Ramos (cell line): ENCODE data around the gene UMOD.

Experiments
- in situ Hi-C: fragments of 300-500 bp; cut with MboI; formaldehyde crosslinking; loops from one replicate; pipeline ENCODE4 v1.14.3; 2022; ENCODE audit warnings: low sequenced_read_pairs; ENCODE audit not compliant: unreplicated experiment

Gene UMOD

GRCh38 chr16:20352615-20353014, at the start of gene UMOD:
UMOD (minus strand) TSS chr16:20352715; CDS start chr16:20350737, 1,978 bp downstream.
- in situ Hi-C loops = no loop called here

- in situ Hi-C loops = no loop called here
Observed at GRCh38 chr16:20401475-20402016, 49.0 kb upstream of the UMOD start.

DNA sequence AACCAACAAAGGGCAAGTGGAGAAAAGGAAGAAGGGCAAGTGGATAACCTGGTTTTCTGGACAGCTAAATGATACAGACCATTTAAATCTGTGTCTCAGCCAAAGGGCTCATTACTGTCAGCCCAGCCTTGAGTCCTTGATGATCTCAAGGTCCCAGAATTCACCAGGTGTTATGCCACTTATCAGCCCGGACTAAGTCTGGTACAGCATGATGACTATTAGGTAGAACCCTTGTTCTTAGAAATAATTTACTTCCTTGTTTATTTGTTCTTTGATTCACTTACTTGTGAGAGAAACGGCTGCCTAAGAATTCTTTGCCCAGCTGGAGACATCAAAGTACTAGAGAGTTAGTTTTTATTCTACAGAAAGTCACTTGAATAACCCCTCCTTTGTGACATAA, 48.6 kb upstream of the UMOD start:
- in situ Hi-C loops = no loop called here

- in situ Hi-C loops = loop anchor here (10.0 kb wide), 1 partner anchor 64 kb away; no protein-coding TSS in a partner anchor
Observed at GRCh38 chr16:20399185-20399584, 46.7 kb upstream of the UMOD start.

- in situ Hi-C loops = loop anchor here (10.0 kb wide), 1 partner anchor 64 kb away; no protein-coding TSS in a partner anchor
Observed at GRCh38 chr16:20398603-20399002, 46.1 kb upstream of the UMOD start.

DNA sequence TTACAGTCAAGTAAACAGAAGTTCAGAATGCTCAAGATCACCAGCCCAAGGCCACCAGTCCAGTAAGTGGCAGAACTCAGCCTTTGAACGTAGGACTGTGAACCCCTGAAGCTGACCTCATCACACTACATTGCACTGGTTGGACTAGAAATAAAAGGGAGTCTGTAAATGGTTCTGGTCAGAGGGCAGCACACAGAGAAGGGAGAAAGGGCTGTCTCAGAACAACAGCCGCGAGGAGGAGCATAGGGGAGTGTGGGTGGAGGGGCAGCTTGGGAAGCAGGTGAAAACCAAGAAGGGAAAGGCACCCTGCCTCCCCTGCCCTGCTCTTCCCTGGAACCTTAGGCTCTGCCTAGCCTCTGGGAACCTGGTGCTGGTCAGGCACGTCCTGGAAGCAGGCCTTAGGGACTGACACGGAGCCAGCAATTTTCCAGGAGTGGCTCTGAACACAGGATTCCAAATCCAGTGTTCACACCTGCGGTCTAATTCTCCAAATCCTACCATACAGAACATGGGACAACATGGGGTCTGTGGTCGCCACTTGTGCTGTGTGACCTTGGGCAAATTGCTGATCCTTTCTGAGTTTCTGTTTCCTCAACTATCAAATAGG, 45.1 kb upstream of the UMOD start:
- in situ Hi-C loops = loop anchor here (10.0 kb wide), 1 partner anchor 63 kb away; no protein-coding TSS in a partner anchor

GRCh38 chr16:20396846-20397467, 44.4 kb upstream of the UMOD start:
- in situ Hi-C loops = loop anchor here (10.0 kb wide), 1 partner anchor 62 kb away; no protein-coding TSS in a partner anchor

DNA sequence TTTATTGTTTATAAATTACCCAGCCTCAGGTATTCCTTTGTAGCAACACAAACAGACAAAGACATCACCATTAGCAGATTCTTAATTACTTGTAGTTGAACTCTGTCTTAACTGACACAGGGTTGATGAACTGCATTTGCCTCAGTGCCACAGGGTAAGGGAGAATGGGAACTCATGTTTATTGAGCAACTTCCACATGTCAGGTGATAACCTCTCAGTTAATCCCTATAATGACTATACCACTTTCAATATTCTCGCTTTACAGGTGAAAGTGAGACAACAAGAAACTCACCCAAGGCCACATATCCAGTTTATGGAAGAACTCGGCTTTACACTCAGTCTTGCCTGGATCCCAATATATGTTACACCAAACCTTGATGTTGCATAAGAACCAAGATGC, 43.4 kb upstream of the UMOD start:
- in situ Hi-C loops = loop anchor here (10.0 kb wide), 1 partner anchor 61 kb away; no protein-coding TSS in a partner anchor

DNA sequence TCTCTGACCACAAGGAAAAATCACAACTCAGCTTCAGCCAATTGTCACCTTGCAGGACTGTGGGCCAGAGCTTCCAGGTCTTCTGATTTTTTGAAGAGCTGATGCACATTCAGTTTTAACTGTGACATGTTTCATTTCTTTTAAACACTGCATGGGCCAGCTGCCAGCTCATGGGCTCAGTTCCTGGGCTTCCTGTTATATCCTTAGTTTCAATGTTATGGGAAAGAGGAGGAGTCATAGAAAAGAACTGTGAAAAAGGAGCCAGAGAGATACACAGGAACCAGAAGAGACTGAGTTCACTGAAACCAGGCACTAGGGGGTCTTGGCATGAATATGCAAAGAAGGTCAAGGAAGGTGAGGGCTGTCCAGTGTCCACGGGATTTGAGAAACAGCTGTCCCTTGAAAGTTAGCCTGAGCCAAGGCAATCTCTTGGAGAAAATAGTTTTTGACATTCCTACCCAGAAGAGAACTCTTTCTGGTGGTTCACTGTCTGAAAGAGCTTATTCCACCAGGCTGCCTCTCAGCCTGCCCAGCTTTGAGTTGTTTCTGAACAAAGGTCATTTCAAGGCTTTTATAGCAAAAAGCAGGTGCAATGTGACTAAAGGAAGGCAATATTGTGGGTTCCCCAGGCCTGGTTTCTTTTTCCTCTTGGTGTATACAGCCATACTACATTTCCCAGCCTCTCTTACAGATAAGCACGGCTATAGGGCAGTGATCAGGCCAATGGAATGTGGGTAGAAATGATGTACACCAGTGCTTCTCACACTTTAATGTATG, 41.5 kb upstream of the UMOD start:
- in situ Hi-C loops = loop anchor here (10.0 kb wide), 1 partner anchor 59 kb away; no protein-coding TSS in a partner anchor

- in situ Hi-C loops = loop anchor here (10.0 kb wide), 1 partner anchor 56 kb away; no protein-coding TSS in a partner anchor
Observed at GRCh38 chr16:20391045-20391444, 38.5 kb upstream of the UMOD start.

DNA sequence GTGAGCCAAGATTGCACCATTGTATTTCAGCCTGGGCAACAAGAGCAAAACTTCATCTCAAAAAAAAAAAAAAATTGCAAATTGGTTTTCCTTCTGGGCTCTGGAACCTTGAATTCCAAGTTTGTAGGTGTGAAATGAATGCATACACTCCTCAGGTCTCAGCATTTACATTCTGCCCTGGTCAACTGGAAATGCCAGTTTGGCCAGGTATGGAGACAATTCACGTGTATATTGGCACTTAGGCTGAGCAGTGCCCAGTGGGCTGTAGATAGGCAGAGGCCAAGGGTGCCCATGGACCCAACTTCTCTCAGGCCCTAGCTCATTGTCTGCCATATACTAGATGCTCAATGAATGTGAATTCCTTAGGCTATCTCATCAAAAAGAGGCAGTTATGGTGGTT, 36.3 kb upstream of the UMOD start:
- in situ Hi-C loops = loop anchor here (10.0 kb wide), 1 partner anchor 494 kb away; no protein-coding TSS in a partner anchor

- in situ Hi-C loops = loop anchor here (10.0 kb wide), 1 partner anchor 493 kb away; no protein-coding TSS in a partner anchor
Observed at GRCh38 chr16:20387978-20388377, 35.5 kb upstream of the UMOD start.

DNA sequence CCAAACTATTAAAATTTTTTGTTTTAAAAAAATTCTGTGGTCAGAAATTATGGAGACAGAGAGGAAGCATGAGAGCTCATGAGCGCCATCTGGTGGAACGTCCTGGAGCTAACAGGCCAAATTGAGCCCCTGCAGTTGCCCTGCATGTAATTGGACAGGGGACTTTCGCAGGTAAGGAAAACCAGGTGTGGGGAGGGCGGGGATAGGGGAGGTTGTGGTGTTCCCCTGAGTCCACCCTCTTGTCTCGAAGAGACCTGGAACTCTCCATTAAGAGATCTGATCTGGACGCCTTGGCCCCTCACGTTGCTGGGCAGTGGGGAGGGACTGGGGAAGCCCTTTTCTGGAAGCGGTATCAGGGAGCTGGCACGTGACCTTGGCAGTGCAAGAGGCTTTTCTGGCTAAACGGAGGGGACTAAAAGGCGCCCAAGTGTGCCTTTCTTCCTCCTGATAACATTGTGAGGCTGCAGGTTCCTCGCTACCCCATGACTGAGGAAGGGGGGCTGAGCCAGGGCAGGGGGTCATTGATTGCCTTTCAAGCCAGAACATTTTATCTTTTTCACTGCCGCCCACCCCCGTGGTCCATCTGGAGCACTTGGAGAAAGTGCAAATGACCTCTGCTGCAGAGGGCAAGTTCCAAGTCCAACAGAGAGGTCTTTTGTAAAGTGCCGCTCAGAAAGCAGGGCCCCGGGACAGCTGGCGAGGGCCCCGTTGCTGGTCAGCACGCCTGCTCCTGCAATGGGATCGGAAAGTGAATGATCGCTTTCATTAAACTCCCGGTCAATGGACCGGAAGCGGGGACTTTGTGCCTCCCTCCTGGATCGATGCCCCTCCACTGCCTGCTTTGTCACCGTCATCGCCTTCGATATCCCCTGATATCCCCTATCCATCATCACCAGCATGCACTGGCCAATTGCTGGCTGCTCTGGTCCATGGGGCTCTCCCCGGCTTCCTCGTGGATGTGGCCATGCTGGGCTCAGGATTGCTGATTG, 33.6 kb upstream of the UMOD start:
- in situ Hi-C loops = loop anchor here (10.0 kb wide), 1 partner anchor 491 kb away; no protein-coding TSS in a partner anchor

DNA sequence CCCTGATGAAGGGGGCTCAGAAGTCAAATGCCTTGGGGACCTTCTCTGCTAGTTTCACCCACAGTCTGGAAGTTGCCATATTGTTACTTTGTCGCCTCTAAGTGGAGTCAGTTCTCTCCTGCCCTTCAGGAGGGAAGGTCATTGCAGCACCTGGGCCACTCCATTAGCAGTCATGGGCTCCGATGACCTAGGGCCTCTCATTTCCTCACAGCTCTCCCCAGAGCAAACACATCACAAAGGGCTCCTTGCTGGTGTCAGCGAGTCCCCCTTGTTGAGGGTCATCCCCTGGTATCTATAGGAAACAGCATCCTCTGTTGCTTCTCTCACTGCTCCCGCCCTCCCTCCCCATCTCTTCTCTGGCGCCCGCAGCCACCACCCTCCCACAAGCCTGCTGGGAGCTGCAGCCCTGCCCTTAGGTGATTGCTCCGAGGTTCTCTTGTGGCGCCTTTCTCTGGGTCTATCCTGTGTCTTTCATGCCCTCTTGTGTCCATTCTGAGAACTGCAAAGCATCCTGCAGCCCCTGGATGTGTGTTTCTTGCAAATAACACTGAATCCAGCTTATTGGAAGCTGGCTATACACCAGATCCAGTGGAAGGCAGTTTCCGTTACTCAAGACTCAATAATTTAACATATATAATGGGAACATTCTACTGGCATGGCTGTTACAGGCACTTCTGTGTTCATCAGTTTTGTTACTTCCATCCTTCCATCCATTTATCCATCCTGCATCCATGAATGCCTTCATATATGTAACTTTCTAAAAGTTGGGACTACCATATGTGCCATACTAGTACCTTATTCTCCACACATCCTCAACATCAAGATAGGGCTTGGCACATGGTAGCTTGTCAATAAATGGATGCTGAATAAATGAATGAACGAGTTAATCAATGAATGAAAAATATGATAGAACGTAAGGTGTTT, 30.9 kb upstream of the UMOD start:
- in situ Hi-C loops = loop anchor here (10.0 kb wide), 1 partner anchor 489 kb away; no protein-coding TSS in a partner anchor

DNA sequence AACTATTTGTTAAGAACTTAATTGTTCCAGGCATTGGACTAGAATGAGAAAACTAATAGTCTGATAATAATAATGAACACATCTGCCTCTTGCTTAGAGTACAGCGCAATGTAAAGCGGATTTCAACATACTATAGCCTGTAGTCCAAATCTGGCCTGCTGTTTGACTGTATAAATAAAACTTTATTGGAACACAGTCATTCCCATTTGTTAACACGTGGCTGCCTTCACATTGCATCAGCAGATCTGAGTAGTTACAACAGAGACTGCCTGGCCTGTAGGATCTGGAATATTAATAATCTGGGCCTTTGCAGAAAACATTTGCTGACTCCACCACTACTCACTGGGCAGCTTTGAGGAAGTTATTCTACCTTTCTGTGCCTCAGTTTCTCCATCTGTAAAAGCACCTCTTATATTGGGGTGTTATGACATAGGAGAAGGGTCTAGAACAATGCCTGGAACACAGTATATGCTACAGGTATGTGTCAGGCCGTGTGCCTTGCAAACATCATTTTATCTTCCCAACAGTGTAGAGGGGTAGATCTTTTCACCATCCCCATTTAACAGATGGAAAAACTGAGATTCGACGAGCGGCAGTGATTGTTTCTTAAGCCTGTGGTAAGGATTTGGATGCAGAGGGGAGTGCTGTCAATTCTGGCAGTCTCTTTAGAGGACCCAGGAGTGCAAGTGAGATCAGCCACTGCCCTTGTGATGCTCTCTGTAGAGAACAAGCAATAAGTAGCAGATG, 29.9 kb upstream of the UMOD start:
- in situ Hi-C loops = loop anchor here (10.0 kb wide), 1 partner anchor 488 kb away; no protein-coding TSS in a partner anchor

GRCh38 chr16:20380782-20381181, 28.3 kb upstream of the UMOD start:
- in situ Hi-C loops = loop anchor here (10.0 kb wide), 1 partner anchor 486 kb away; no protein-coding TSS in a partner anchor

GRCh38 chr16:20377181-20377580, 24.7 kb upstream of the UMOD start:
- in situ Hi-C loops = no loop called here
